Mammary epithelial cell (primary cell): ENCODE data around the gene DHX16.

Experiments
- CTCF ChIP-seq, 2 donors: IDR thresholded peaks in 1 of 2; conservative IDR thresholded peaks in 1 of 2; 2 replicates each; pipeline ENCODE4 v1.5.1; 2011 to 2012; ENCODE audit warnings: inconsistent platforms in 2 of 2, low read length in 2 of 2, mild to moderate bottlenecking in 2 of 2, control low read depth in 1 of 2, low read depth in 1 of 2; ENCODE audit not compliant: insufficient read depth in 1 of 2; ENCODE audit errors: extremely low read depth in 1 of 2
- EZH2 ChIP-seq: IDR thresholded peaks from 2 replicates; pipeline ENCODE4 v1.6.1; 2012; ENCODE audit warnings: low read length, inconsistent platforms, borderline replicate concordance

- TF ChIP-seq CTCF (conservative IDR thresholded peaks at IDR 0.05 in 1 of 2, IDR thresholded peaks at IDR 0.05 in 1 of 2; ENCODE audit: extremely low read depth in 1 of 2, insufficient read depth in 1 of 2, low read depth in 1 of 2, low read length in 2 of 2) = no peak
- no peak for TF ChIP-seq EZH2
Observed at GRCh38 chr6:30700340-30700739, 27.5 kb upstream of the DHX16 start.
